ENCODE data around the gene UBE2QL1. TPM values are rescaled to one million over a fixed set of nuclear protein-coding genes. Genes with fewer than 3 reads are reported as not detected.

The UBE2QL1 gene
- total RNA-seq, 4 donors from 2014 or later, result 0.22 to 1.0 (median 0.50) TPM

GRCh38 chr5:6418679-6419276 lies 29.9 kb upstream of the UBE2QL1 start:
- H3K27me3 ChIP-seq, result no peaks in the 10 kb centered on the region
- no peak overlapping the region for H3K4me3 ChIP-seq
- WGBS, 2 donors, result 57 to 59% methylated on average over 3 of the region's 3 CpGs
- TF ChIP-seq POLR2A (IDR thresholded peaks at IDR 0.05), result no peak
- no peak for TF ChIP-seq CTCF (IDR thresholded peaks at IDR 0.05)
- no peak for TF ChIP-seq EP300 (IDR thresholded peaks at IDR 0.05)
- H3K36me3 ChIP-seq, result no peaks in the 10 kb centered on the region
- no peak overlapping the region for H3K27ac ChIP-seq
- peaks cover 0 to 9% (median 0%) of the 10 kb centered on the region in 4 donors for H3K4me1 ChIP-seq
- no peaks in the 10 kb centered on the region for H3K9me3 ChIP-seq
- DNase-seq (ENCODE audit: low spot score in 2 of 2), result no peak

- H3K4me1 ChIP-seq, result peaks cover 0 to 9% (median 0%) of the 10 kb centered on the region in 4 donors
- H3K9me3 ChIP-seq, result no peaks in the 10 kb centered on the region
- no peaks in the 10 kb centered on the region for H3K27me3 ChIP-seq
- TF ChIP-seq EP300 (IDR thresholded peaks at IDR 0.05), result no peak
- no peak for TF ChIP-seq CTCF (IDR thresholded peaks at IDR 0.05)
- no peak for TF ChIP-seq POLR2A (IDR thresholded peaks at IDR 0.05)
- H3K36me3 ChIP-seq, result no peaks in the 10 kb centered on the region
- DNase-seq (ENCODE audit: low spot score in 2 of 2), result no peak
- no peak overlapping the region for H3K27ac ChIP-seq
- 20 to 25% methylated on average over 8 of the region's 8 CpGs for WGBS, 2 donors
- no peak overlapping the region for H3K4me3 ChIP-seq
Observed at GRCh38 chr5:6419340-6419852, 29.3 kb upstream of the UBE2QL1 start.

- TF ChIP-seq POLR2A (IDR thresholded peaks at IDR 0.05), result no peak
- no peak for TF ChIP-seq CTCF (IDR thresholded peaks at IDR 0.05)
- TF ChIP-seq EP300 (IDR thresholded peaks at IDR 0.05), result no peak
- 68 to 70% methylated on average over 13 of the region's 13 CpGs for WGBS, 2 donors
- no peak overlapping the region for H3K27ac ChIP-seq
- H3K27me3 ChIP-seq, result no peaks in the 10 kb centered on the region
- H3K4me3 ChIP-seq, result no peak overlapping the region
- H3K36me3 ChIP-seq, result no peaks in the 10 kb centered on the region
- DNase-seq (ENCODE audit: low spot score in 2 of 2), result no peak
- H3K4me1 ChIP-seq, result peaks cover 0 to 9% (median 0%) of the 10 kb centered on the region in 4 donors
- no peaks in the 10 kb centered on the region for H3K9me3 ChIP-seq
Observed at GRCh38 chr5:6423327-6424109, 25.1 kb upstream of the UBE2QL1 start.

- Histone ChIP-seq H3K27ac (no peak overlapping the region), H3K27me3 (no peaks in the 10 kb centered on the region), H3K36me3 (no peaks in the 10 kb centered on the region), H3K9me3 (no peaks in the 10 kb centered on the region), H3K4me1 (peaks cover 0 to 5% (median 0%) of the 10 kb centered on the region in 4 donors), H3K4me3 (no peak overlapping the region)
- DNase-seq (ENCODE audit: low spot score in 2 of 2), result no peak
- 85 to 100% methylated on average over 1 to 7 of the region's 8 CpGs for WGBS, 2 donors
- no peak for TF ChIP-seq EP300 (IDR thresholded peaks at IDR 0.05)
- TF ChIP-seq POLR2A (IDR thresholded peaks at IDR 0.05), result no peak
- TF ChIP-seq CTCF (IDR thresholded peaks at IDR 0.05), result no peak
Observed at GRCh38 chr5:6424110-6424659, 24.5 kb upstream of the UBE2QL1 start.

- no peaks in the 10 kb centered on the region for H3K27me3 ChIP-seq
- H3K36me3 ChIP-seq, result no peaks in the 10 kb centered on the region
- no peak overlapping the region for H3K27ac ChIP-seq
- H3K4me3 ChIP-seq, result no peak overlapping the region
- TF ChIP-seq POLR2A (IDR thresholded peaks at IDR 0.05), result no peak
- no peak for TF ChIP-seq CTCF (IDR thresholded peaks at IDR 0.05)
- no peak for TF ChIP-seq EP300 (IDR thresholded peaks at IDR 0.05)
- no peaks in the 10 kb centered on the region for H3K9me3 ChIP-seq
- no peak for DNase-seq (ENCODE audit: low spot score in 2 of 2)
- no peaks in the 10 kb centered on the region for H3K4me1 ChIP-seq
Observed at GRCh38 chr5:6424700-6425099, 24.0 kb upstream of the UBE2QL1 start.

Data from tibial nerve (tissue), 4 donors.